Measurements from ENCODE around the gene PACRG.

DNA sequence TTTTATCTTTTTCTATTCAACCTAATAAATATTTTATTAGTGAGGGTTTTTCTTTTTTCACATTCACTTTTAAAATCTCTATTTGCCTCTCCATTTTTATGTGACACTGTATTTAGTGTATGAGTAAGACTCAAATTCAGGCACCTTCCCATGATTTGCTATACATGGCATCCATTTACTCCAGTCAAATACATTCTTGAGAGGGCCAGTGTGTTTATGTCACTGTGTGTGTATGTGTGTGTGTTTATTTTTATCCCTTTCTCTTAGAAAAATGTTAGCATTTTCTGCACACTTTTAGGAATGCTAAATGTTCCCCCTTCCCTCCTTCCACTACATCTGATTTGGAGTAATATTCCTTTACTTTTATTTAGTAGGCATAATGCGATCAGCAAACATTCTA, 290.0 kb downstream of the PACRG start:
- TF ChIP-seq POLR2A (IDR thresholded peaks at IDR 0.05; ENCODE audit: low read depth, low read length) (no peak), TAF1 (IDR thresholded peaks at IDR 0.05; ENCODE audit: borderline replicate concordance, low read depth, low read length) (no peak), POLR2AphosphoS5 (IDR thresholded peaks at IDR 0.05; ENCODE audit: low read depth, low read length) (no peak)

Measured in GM12892 (cell line).